Neural cell (in vitro differentiated cells): ENCODE data around the gene C1orf21. TPM values are rescaled to one million over a fixed set of nuclear protein-coding genes. Genes with fewer than 3 reads are reported as not detected.

ENCODE experiments used
- H2AFZ ChIP-seq: fragments of 200-600, 300-800 bp; sonication (generic), shearing (Covaris generic); 2 replicates; pipeline ENCODE4 v1.6.0; 2014; ENCODE audit warnings: low read depth, mild to moderate bottlenecking, antibody characterized with exemption, low read length, moderate library complexity
- H3F3A ChIP-seq: fragments of 200-600 bp; shearing (Covaris generic); 2 replicates; pipeline ENCODE4 v1.6.1; 2016; ENCODE audit warnings: mild to moderate bottlenecking, moderate library complexity, mixed read lengths, antibody characterized with exemption, low read length; ENCODE audit not compliant: insufficient read depth, poor library complexity, severe bottlenecking
- H3K27ac ChIP-seq: fragments of 200-600, 300-800 bp; sonication (generic), shearing (Covaris generic); 2 replicates; pipeline ENCODE4 v1.5.1; 2014; ENCODE audit warnings: mild to moderate bottlenecking, low read length, moderate library complexity
- H3K27me3 ChIP-seq: fragments of 300-800, 200-600 bp; sonication (generic), shearing (Covaris generic); 2 replicates; pipeline ENCODE4 v1.6.0; 2014; ENCODE audit warnings: mild to moderate bottlenecking, low read depth, low read length, moderate library complexity; ENCODE audit not compliant: insufficient read depth
- H3K36me3 ChIP-seq: fragments of 300-800, 200-600 bp; sonication (generic), shearing (Covaris generic); 2 replicates; pipeline ENCODE4 v1.5.1; 2014; ENCODE audit warnings: mild to moderate bottlenecking, antibody characterized with exemption, low read length, moderate library complexity; ENCODE audit not compliant: insufficient read depth
- H3K4me2 ChIP-seq: fragments of 300-800, 200-600 bp; sonication (generic), shearing (Covaris generic); 2 replicates; pipeline ENCODE4 v1.6.0; 2014; ENCODE audit warnings: mild to moderate bottlenecking, low read length
- H3K4me3 ChIP-seq: fragments of 300-800, 200-600 bp; sonication (generic), shearing (Covaris generic); 2 replicates; pipeline ENCODE4 v1.5.1; 2014; ENCODE audit warnings: mild to moderate bottlenecking, low read length, moderate library complexity
- H3K79me2 ChIP-seq: fragments of 200-600 bp; shearing (Covaris generic); replicated peaks from 2 replicates; pipeline ENCODE4 v1.6.0; 2014; ENCODE audit warnings: mild to moderate bottlenecking, low read length, moderate library complexity; ENCODE audit not compliant: insufficient read depth
- H3K9ac ChIP-seq: fragments of 300-800, 200-600 bp; sonication (generic), shearing (Covaris generic); 2 replicates; pipeline ENCODE4 v1.6.1; 2016; ENCODE audit warnings: mild to moderate bottlenecking, low read length, mixed read lengths
- H3K9me2 ChIP-seq: fragments of 200-600 bp; shearing (Covaris generic); 2 replicates; pipeline ENCODE4 v1.6.1; 2016; ENCODE audit warnings: mild to moderate bottlenecking, low read length, mixed read lengths; ENCODE audit not compliant: insufficient read depth
- H3K9me3 ChIP-seq: fragments of 200-600, 300-800 bp; sonication (generic), shearing (Covaris generic); 2 replicates; pipeline ENCODE4 v1.6.1; 2016; ENCODE audit warnings: mild to moderate bottlenecking, mixed run types, low read length, moderate library complexity, mixed read lengths
- H4K20me1 ChIP-seq: fragments of 200-600 bp; shearing (Covaris generic); 2 replicates; pipeline ENCODE4 v1.6.1; 2016; ENCODE audit warnings: mild to moderate bottlenecking, mixed run types; ENCODE audit not compliant: insufficient read depth
- EP300 ChIP-seq: fragments of 450-650 bp; conservative IDR thresholded peaks from 2 replicates; pipeline ENCODE4 v1.6.1; 2014; ENCODE audit warnings: antibody characterized with exemption, mild to moderate bottlenecking, moderate library complexity; ENCODE audit not compliant: poor library complexity, severe bottlenecking
- EZH2 ChIP-seq: fragments of 200-600, 300-800 bp; shearing (Covaris generic), sonication (generic); IDR thresholded peaks from 2 replicates; pipeline ENCODE4 v1.6.1; 2014; ENCODE audit warnings: antibody characterized with exemption, low read length, borderline replicate concordance, mild to moderate bottlenecking; ENCODE audit not compliant: insufficient read depth, poor library complexity, severe bottlenecking
- MXI1 ChIP-seq: fragments of 450-650 bp; conservative IDR thresholded peaks from 2 replicates; pipeline ENCODE4 v1.6.1; 2014; ENCODE audit warnings: antibody characterized with exemption, mild to moderate bottlenecking; ENCODE audit not compliant: poor library complexity, severe bottlenecking
- POLR2AphosphoS5 ChIP-seq: IDR thresholded peaks from 2 replicates; pipeline ENCODE4 v1.6.1; 2012
- RAD21 ChIP-seq: fragments of 450-650 bp; conservative IDR thresholded peaks from 2 replicates; pipeline ENCODE4 v1.6.1; 2014; ENCODE audit warnings: antibody characterized with exemption, mild to moderate bottlenecking, moderate library complexity
- SMC3 ChIP-seq: fragments of 450-650 bp; conservative IDR thresholded peaks from 2 replicates; pipeline ENCODE4 v1.6.1; 2014; ENCODE audit warnings: antibody characterized with exemption, mild to moderate bottlenecking, moderate library complexity; ENCODE audit not compliant: poor library complexity
- TAF1 ChIP-seq: IDR thresholded peaks from 2 replicates; pipeline ENCODE4 v1.6.1; 2012; ENCODE audit warnings: low read depth
- polyA plus RNA-seq: library from polyadenylated mRNA; depleted of rRNA; stranded (reverse); fragments of >200 nt; gene quantifications from 2 replicates; pipeline ENCODE4 v1.2.3, GENCODE V29; 2014
- TF ChIP-seq, protein P1 (sequence below): fragments of 450-650 bp; IDR thresholded peaks from 2 replicates; pipeline ENCODE4 v1.5.1; 2014; ENCODE audit warnings: antibody characterized with exemption, mild to moderate bottlenecking, moderate library complexity; ENCODE audit not compliant: poor library complexity, severe bottlenecking
- TF ChIP-seq, protein P2 (sequence below): IDR thresholded peaks from 2 replicates; pipeline ENCODE4 v1.6.1; 2012; ENCODE audit warnings: borderline replicate concordance

C1orf21 gene
- polyA plus RNA-seq, 1 donor from 2014 or later, result 21.1 TPM

DNA sequence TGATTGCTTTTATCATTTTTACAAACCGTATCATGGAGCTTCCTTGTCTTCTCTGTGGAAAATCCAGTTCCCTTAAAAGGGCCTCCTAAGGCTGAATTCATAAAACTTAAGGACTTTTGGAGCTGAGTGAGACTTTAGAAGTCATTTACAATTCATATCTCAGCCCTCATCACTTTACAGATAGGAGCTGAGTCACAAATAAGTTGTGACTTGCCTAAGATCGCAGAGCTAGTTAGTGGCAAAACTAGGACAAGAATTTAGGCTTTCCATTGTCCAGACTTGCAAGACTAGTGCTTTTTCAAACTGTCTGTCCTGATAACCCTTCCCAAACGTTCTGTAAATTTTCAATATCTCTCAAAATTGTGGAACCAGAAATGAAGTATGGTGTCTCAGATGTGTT is 37.3 kb downstream of the C1orf21 start:
- H3F3A ChIP-seq, result no peaks in the 10 kb centered on the region
- no peaks in the 10 kb centered on the region for H3K9me2 ChIP-seq
- H3K27ac ChIP-seq, result no peak overlapping the region
- no peak overlapping the region for H3K9ac ChIP-seq
- H3K36me3 ChIP-seq, result no peaks in the 10 kb centered on the region
- no peak overlapping the region for H2AFZ ChIP-seq
- H3K4me3 ChIP-seq, result no peak overlapping the region
- no peaks in the 10 kb centered on the region for H3K79me2 ChIP-seq
- no peaks in the 10 kb centered on the region for H3K27me3 ChIP-seq
- no peaks in the 10 kb centered on the region for H4K20me1 ChIP-seq
- no peak overlapping the region for H3K4me2 ChIP-seq
- TF ChIP-seq EZH2 (no peak), RAD21 (no peak), TAF1 (no peak)
- TF ChIP-seq, protein P1, sequence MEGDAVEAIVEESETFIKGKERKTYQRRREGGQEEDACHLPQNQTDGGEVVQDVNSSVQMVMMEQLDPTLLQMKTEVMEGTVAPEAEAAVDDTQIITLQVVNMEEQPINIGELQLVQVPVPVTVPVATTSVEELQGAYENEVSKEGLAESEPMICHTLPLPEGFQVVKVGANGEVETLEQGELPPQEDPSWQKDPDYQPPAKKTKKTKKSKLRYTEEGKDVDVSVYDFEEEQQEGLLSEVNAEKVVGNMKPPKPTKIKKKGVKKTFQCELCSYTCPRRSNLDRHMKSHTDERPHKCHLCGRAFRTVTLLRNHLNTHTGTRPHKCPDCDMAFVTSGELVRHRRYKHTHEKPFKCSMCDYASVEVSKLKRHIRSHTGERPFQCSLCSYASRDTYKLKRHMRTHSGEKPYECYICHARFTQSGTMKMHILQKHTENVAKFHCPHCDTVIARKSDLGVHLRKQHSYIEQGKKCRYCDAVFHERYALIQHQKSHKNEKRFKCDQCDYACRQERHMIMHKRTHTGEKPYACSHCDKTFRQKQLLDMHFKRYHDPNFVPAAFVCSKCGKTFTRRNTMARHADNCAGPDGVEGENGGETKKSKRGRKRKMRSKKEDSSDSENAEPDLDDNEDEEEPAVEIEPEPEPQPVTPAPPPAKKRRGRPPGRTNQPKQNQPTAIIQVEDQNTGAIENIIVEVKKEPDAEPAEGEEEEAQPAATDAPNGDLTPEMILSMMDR, result no peak
- H3K9me3 ChIP-seq, result no peaks in the 10 kb centered on the region

DNA sequence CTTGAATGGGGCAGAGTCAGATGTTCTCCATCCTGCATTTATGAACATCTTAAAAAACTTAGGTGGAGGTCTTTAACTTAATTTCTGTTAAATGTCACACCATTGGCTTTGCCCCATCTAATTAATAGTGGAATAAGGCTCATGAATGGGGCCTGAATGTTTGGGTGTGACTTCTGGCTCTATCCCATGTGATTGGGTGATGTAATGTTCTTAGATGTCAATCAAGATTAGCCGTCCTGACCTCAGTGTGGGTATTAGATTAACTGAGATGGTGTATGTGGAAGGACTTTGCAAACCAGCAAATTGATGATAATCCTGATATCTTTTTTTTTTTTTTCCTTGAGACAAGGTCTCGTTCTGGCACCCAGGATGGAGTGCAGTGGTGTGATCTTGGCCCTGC is 38.1 kb downstream of the C1orf21 start:
- no peak for TF ChIP-seq POLR2AphosphoS5
- TF ChIP-seq SMC3, result no peak
- TF ChIP-seq EZH2, result no peak
- no peak for TF ChIP-seq MXI1
- TF ChIP-seq, protein P1, result no peak
- no peak for TF ChIP-seq EP300
- TF ChIP-seq, protein P2, sequence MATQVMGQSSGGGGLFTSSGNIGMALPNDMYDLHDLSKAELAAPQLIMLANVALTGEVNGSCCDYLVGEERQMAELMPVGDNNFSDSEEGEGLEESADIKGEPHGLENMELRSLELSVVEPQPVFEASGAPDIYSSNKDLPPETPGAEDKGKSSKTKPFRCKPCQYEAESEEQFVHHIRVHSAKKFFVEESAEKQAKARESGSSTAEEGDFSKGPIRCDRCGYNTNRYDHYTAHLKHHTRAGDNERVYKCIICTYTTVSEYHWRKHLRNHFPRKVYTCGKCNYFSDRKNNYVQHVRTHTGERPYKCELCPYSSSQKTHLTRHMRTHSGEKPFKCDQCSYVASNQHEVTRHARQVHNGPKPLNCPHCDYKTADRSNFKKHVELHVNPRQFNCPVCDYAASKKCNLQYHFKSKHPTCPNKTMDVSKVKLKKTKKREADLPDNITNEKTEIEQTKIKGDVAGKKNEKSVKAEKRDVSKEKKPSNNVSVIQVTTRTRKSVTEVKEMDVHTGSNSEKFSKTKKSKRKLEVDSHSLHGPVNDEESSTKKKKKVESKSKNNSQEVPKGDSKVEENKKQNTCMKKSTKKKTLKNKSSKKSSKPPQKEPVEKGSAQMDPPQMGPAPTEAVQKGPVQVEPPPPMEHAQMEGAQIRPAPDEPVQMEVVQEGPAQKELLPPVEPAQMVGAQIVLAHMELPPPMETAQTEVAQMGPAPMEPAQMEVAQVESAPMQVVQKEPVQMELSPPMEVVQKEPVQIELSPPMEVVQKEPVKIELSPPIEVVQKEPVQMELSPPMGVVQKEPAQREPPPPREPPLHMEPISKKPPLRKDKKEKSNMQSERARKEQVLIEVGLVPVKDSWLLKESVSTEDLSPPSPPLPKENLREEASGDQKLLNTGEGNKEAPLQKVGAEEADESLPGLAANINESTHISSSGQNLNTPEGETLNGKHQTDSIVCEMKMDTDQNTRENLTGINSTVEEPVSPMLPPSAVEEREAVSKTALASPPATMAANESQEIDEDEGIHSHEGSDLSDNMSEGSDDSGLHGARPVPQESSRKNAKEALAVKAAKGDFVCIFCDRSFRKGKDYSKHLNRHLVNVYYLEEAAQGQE, result no peak
- no peak for TF ChIP-seq RAD21
- TF ChIP-seq TAF1, result no peak
- Histone ChIP-seq H3K4me3 (no peak overlapping the region), H4K20me1 (no peaks in the 10 kb centered on the region), H3K36me3 (no peaks in the 10 kb centered on the region), H3K79me2 (no peaks in the 10 kb centered on the region), H3K9me2 (no peaks in the 10 kb centered on the region), H3K4me2 (no peak overlapping the region), H3K27me3 (no peaks in the 10 kb centered on the region), H3K9ac (no peak overlapping the region), H3K9me3 (no peaks in the 10 kb centered on the region), H3F3A (no peaks in the 10 kb centered on the region), H3K27ac (no peak overlapping the region), H2AFZ (no peak overlapping the region)
